Peyer's patch (tissue), 4 donors: Measurements from ENCODE around the gene FUBP1.

ENCODE experiments used
- CTCF ChIP-seq, 6 experiments: fragments of 450-650 bp in 4 of 6; fragments of 200-600 bp in 2 of 6; sonication (generic) in 1 of 6; IDR thresholded peaks; one replicate each; pipeline ENCODE4 v1.5.1; 2017 to 2019; ENCODE audit warnings: antibody characterized with exemption in 6 of 6, mild to moderate bottlenecking in 3 of 6, moderate library complexity in 1 of 6
- POLR2A ChIP-seq, 2 donors: fragments of 450-650 bp; IDR thresholded peaks; one replicate each; pipeline ENCODE4 v1.5.1; 2017; ENCODE audit warnings: antibody characterized with exemption in 2 of 2, mild to moderate bottlenecking in 2 of 2, moderate library complexity in 2 of 2

GRCh38 chr1:77938651-77939050 lies 40.2 kb downstream of the FUBP1 start:
- TF ChIP-seq CTCF (IDR thresholded peaks at IDR 0.05) (no peak), POLR2A (IDR thresholded peaks at IDR 0.05) (no peak)
